ENCODE data around the gene SDE2. TPM values are rescaled to one million over a fixed set of nuclear protein-coding genes. Genes with fewer than 3 reads are reported as not detected.

SDE2 gene
- total RNA-seq, 4 donors from 2014 or later, result 26.2 to 32.7 (median 30.9) TPM

- DNase-seq (ENCODE audit: low spot score in 2 of 2), result no peak
- WGBS, 2 donors, result 39 to 42% methylated on average over 1 of the region's 1 CpG
- intact Hi-C loops (cut with DNase I; ENCODE audit: low total_unique reads), result no loop called here
- TF ChIP-seq POLR2A (IDR thresholded peaks at IDR 0.05) (no peak), CTCF (IDR thresholded peaks at IDR 0.05) (no peak)
- no peak overlapping the region for H3K4me3 ChIP-seq (ENCODE audit: low read depth, poor library complexity, severe bottlenecking)
Observed at GRCh38 chr1:226041419-226041818, 42.3 kb upstream of the SDE2 start.

- no peak for DNase-seq (ENCODE audit: low spot score in 2 of 2)
- intact Hi-C loops (cut with DNase I; ENCODE audit: low total_unique reads), result no loop called here
- H3K4me3 ChIP-seq (ENCODE audit: low read depth, poor library complexity, severe bottlenecking), result no peak overlapping the region
- 95 to 100% methylated on average over 1 of the region's 1 CpG for WGBS, 2 donors
- TF ChIP-seq CTCF (IDR thresholded peaks at IDR 0.05), result no peak
- no peak for TF ChIP-seq POLR2A (IDR thresholded peaks at IDR 0.05)
Observed at GRCh38 chr1:226038661-226039060, 39.5 kb upstream of the SDE2 start.

GRCh38 chr1:226035915-226036314 lies 36.8 kb upstream of the SDE2 start:
- no peak for DNase-seq (ENCODE audit: low spot score in 2 of 2)
- H3K4me3 ChIP-seq (ENCODE audit: low read depth, poor library complexity, severe bottlenecking), result no peak overlapping the region
- intact Hi-C loops (cut with DNase I; ENCODE audit: low total_unique reads), result no loop called here
- WGBS, 2 donors, result 94 to 95% methylated on average over 5 of the region's 5 CpGs
- TF ChIP-seq POLR2A (IDR thresholded peaks at IDR 0.05) (no peak), CTCF (IDR thresholded peaks at IDR 0.05) (no peak)

- TF ChIP-seq CTCF (IDR thresholded peaks at IDR 0.05) (no peak), POLR2A (IDR thresholded peaks at IDR 0.05) (no peak)
- DNase-seq (ENCODE audit: low spot score in 2 of 2), result peak; percentile 91 to 96
- no peak overlapping the region for H3K4me3 ChIP-seq (ENCODE audit: low read depth, poor library complexity, severe bottlenecking)
- 6 to 14% methylated on average over 6 of the region's 6 CpGs for whole genome bisulfite sequencing, 2 donors
- intact Hi-C loops (cut with DNase I; ENCODE audit: low total_unique reads), result no loop called here
Observed at GRCh38 chr1:226034482-226034881, 35.3 kb upstream of the SDE2 start.

GRCh38 chr1:226033991-226034390 lies 34.8 kb upstream of the SDE2 start:
- no peak for DNase-seq (ENCODE audit: low spot score in 2 of 2)
- intact Hi-C loops (cut with DNase I; ENCODE audit: low total_unique reads), result no loop called here
- TF ChIP-seq CTCF (IDR thresholded peaks at IDR 0.05) (no peak), POLR2A (IDR thresholded peaks at IDR 0.05) (no peak)
- H3K4me3 ChIP-seq (ENCODE audit: low read depth, poor library complexity, severe bottlenecking), result no peak overlapping the region

GRCh38 chr1:226033582-226033981 lies 34.4 kb upstream of the SDE2 start:
- intact Hi-C loops (cut with DNase I; ENCODE audit: low total_unique reads), result no loop called here
- no peak for DNase-seq (ENCODE audit: low spot score in 2 of 2)
- no peak for TF ChIP-seq CTCF (IDR thresholded peaks at IDR 0.05)
- no peak for TF ChIP-seq POLR2A (IDR thresholded peaks at IDR 0.05)
- no peak overlapping the region for H3K4me3 ChIP-seq (ENCODE audit: low read depth, poor library complexity, severe bottlenecking)
- WGBS, 2 donors, result 86 to 91% methylated on average over 4 of the region's 4 CpGs
